ENCODE results near the gene MFAP5.

The MFAP5 gene

DNA sequence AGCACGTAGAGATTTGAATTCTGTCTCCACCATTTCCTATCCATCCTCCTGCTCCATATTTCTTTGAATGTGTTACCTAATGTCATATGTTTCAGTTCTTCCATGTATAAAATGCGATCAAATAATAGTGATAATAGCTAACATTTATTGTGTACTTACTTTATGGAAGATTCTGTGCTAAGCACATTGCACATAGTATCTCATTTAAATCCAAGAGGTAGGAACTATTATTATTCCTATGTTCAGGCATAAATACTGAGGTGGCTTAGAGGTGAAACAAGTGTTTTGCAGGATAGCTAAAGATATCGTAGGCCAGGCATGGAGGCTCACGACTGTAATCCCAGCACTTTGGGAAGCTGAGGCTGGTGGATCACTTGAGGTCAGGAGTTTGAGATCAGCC is 32.5 kb downstream of the MFAP5 start:
- TF ChIP-seq TAF1 (IDR thresholded peaks at IDR 0.05; ENCODE audit: borderline replicate concordance, insufficient read depth, low read length) (no peak), SIN3A (IDR thresholded peaks at IDR 0.05; ENCODE audit: borderline replicate concordance, insufficient read depth, low read length) (no peak), FOXP2 (optimal IDR thresholded peaks at IDR 0.05; ENCODE audit: borderline replicate concordance, extremely low read depth, extremely low read length, insufficient read depth) (no peak), REST (IDR thresholded peaks at IDR 0.05; ENCODE audit: insufficient read depth in 1 of 2, low read depth in 2 of 2, low read length in 2 of 2) (no peak), POLR2AphosphoS5 (IDR thresholded peaks at IDR 0.05; ENCODE audit: low read depth, low read length) (no peak)

DNA sequence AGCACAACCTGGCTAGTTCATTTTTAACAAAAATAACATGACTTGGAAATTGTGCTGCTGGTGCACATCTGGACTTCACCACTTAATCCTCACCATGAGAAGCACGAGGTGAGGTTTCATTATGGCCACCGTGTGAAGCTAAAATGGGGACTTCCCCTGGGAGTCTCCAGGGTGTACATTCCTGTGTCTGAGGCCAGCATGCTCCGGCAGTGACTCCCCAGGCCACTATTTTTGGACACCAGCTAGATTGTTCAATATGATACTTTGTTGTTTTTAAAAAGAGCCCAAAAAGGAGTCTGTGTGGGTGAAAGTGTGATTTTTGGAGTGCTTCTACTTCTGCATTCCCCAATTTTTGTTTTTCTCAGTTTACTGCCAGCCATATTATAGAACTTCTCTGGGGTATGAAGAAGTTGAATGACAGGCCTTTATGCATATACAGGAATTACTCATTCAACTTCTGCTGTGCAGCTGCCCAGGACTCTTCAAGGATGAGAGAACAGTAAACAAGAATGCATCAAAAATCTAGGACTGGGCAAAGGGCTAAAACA is 33.1 kb downstream of the MFAP5 start:
- TF ChIP-seq REST (IDR thresholded peaks at IDR 0.05; ENCODE audit: insufficient read depth in 1 of 2, low read depth in 2 of 2, low read length in 2 of 2) (no peak), SIN3A (IDR thresholded peaks at IDR 0.05; ENCODE audit: borderline replicate concordance, insufficient read depth, low read length) (no peak), POLR2AphosphoS5 (IDR thresholded peaks at IDR 0.05; ENCODE audit: low read depth, low read length) (no peak), TAF1 (IDR thresholded peaks at IDR 0.05; ENCODE audit: borderline replicate concordance, insufficient read depth, low read length) (no peak), FOXP2 (optimal IDR thresholded peaks at IDR 0.05; ENCODE audit: borderline replicate concordance, extremely low read depth, extremely low read length, insufficient read depth) (no peak)

DNA sequence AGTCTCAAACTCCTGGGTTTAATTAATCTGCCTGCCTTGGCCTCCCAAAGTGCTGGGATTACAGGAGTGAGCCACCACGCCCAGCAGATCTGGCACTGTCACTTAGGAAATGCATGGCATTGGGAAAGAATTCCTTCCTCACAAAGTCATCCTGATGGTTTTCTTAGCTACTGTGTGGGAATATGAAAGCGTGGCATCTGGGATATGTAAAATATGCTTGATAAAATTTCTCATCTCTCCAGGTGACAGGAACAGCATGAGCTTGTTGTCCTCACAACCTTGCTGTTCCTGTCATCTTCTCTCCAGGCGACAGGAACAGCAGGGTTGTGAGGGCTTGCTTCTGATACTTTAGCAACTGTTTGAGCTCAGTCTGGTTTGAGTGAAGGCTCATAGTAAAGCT is 33.9 kb downstream of the MFAP5 start:
- no peak for TF ChIP-seq SIN3A (IDR thresholded peaks at IDR 0.05; ENCODE audit: borderline replicate concordance, insufficient read depth, low read length)
- no peak for TF ChIP-seq TAF1 (IDR thresholded peaks at IDR 0.05; ENCODE audit: borderline replicate concordance, insufficient read depth, low read length)
- no peak for TF ChIP-seq REST (IDR thresholded peaks at IDR 0.05; ENCODE audit: insufficient read depth in 1 of 2, low read depth in 2 of 2, low read length in 2 of 2)

- TF ChIP-seq REST (IDR thresholded peaks at IDR 0.05; ENCODE audit: insufficient read depth in 1 of 2, low read depth in 2 of 2, low read length in 2 of 2) = no peak
- TF ChIP-seq POLR2AphosphoS5 (IDR thresholded peaks at IDR 0.05; ENCODE audit: low read depth, low read length) = no peak
- no peak for TF ChIP-seq FOXP2 (optimal IDR thresholded peaks at IDR 0.05; ENCODE audit: borderline replicate concordance, extremely low read depth, extremely low read length, insufficient read depth)
- no peak for TF ChIP-seq SIN3A (IDR thresholded peaks at IDR 0.05; ENCODE audit: borderline replicate concordance, insufficient read depth, low read length)
- no peak for TF ChIP-seq TAF1 (IDR thresholded peaks at IDR 0.05; ENCODE audit: borderline replicate concordance, insufficient read depth, low read length)
These were observed 40.0 kb downstream of the MFAP5 start for GRCh38 chr12:8622646-8623045.

DNA sequence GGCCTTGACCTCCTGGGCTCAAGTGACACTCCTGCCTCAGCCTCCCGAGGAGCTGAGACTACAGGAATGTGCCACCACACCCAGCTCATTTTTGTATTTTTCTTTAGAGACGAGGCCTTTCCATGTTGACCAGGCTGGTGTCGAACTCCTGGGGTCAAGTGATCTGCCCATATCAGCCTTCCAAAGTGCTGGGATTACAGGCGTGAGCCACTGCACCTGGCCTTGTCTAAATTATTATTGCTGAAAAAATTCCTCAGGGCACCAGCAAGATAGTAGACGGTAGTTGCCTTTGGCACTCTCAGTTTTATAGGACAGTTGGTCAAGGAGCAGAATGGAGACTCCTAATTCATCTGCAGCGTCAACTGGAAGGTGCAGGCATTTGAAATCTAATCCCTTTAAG is 47.4 kb downstream of the MFAP5 start:
- TF ChIP-seq POLR2AphosphoS5 (IDR thresholded peaks at IDR 0.05; ENCODE audit: low read depth, low read length) (no peak), REST (IDR thresholded peaks at IDR 0.05; ENCODE audit: insufficient read depth in 1 of 2, low read depth in 2 of 2, low read length in 2 of 2) (no peak), TAF1 (IDR thresholded peaks at IDR 0.05; ENCODE audit: borderline replicate concordance, insufficient read depth, low read length) (no peak)

Measured in PFSK-1 (cell line).